K562 (cell line): ENCODE results near the gene MICU1. TPM values are rescaled to one million over a fixed set of nuclear protein-coding genes. Genes with fewer than 3 reads are reported as not detected.

Experiments
- ATAC-seq: fragments of 200-7000 bp; cut with Tn5 transposase; 3 replicates; pipeline ENCODE4 v1.9.1; 2020; ENCODE audit warnings: moderate library complexity
- BruUV-seq: library from RNA; stranded (reverse); fragments of 400-500 nt; replicated peaks from 2 replicates; lab custom pipeline; 2021; lab: Mats Ljungman, UMichigan
- CTCF ChIA-PET: fragments of 300-600 bp; formaldehyde crosslinking; extraction: SDS; loops from one replicate; lab custom pipeline; 2021; ENCODE audit warnings: low intra/inter-chr PET ratio; lab: Yijun Ruan, JAX
- POLR2A ChIA-PET: fragments of 300-600, 350-650 bp; sonication (Branson Sonifier 250); formaldehyde crosslinking; extraction: SDS; loops from one replicate; lab custom pipeline; 2021; ENCODE audit warnings: antibody characterized with exemption, inconsistent platforms; lab: Yijun Ruan, JAX
- DNase-seq, 4 experiments: peaks; one replicate each; pipeline versions ENCODE4 v3.0.0 to v3.0.0-alpha.2; 2011 to 2018; ENCODE audit warnings: low spot score in 3 of 4, mixed read lengths in 3 of 4; ENCODE audit errors: extremely low read depth in 1 of 4
- FAIRE-seq: peaks from 2 replicates; lab custom pipeline; 2011; peaks lifted over from hg19 to GRCh38; lab: Jason Lieb, UNC
- H2AFZ ChIP-seq: 2 replicates; pipeline ENCODE4 v1.6.0; 2011; ENCODE audit warnings: low read depth, low read length, control low read depth, inconsistent platforms
- H3K27ac ChIP-seq: fragments of 200-600 bp; 3 replicates; pipeline ENCODE4 v1.8.0; 2011; ENCODE audit warnings: low read depth, mild to moderate bottlenecking, control low read depth, inconsistent platforms, low read length, moderate library complexity, mixed read lengths; ENCODE audit errors: extremely low read depth
- H3K27me3 ChIP-seq, 2 experiments: fragments of 300-600 bp in 1 of 2; 2 replicates in 1 of 2; 3 replicates in 1 of 2; pipeline versions ENCODE4 v1.6.0 to v1.8.0; 2011; ENCODE audit warnings: inconsistent platforms in 2 of 2, low read length in 2 of 2, mild to moderate bottlenecking in 1 of 2, mixed read lengths in 1 of 2, moderate library complexity in 1 of 2; ENCODE audit not compliant: control insufficient read depth in 2 of 2, insufficient read depth in 2 of 2
- H3K36me3 ChIP-seq: fragments of 300-600 bp; 3 replicates; pipeline ENCODE4 v1.8.0; 2011; ENCODE audit warnings: mild to moderate bottlenecking, low read length, inconsistent platforms; ENCODE audit not compliant: control insufficient read depth, insufficient read depth
- H3K4me1 ChIP-seq, 2 experiments: fragments of 200-600 bp in 1 of 2; replicated peaks in 1 of 2; 2 replicates in 1 of 2; 3 replicates in 1 of 2; pipeline versions ENCODE4 v1.5.1 to v1.8.0; 2011; ENCODE audit warnings: inconsistent platforms in 2 of 2, low read length in 2 of 2, mild to moderate bottlenecking in 1 of 2, mixed read lengths in 1 of 2, moderate library complexity in 1 of 2; ENCODE audit not compliant: control insufficient read depth in 2 of 2, insufficient read depth in 2 of 2
- H3K4me2 ChIP-seq: 2 replicates; pipeline ENCODE4 v1.6.1; 2011; ENCODE audit warnings: low read length, control low read depth, inconsistent platforms, mixed read lengths; ENCODE audit not compliant: insufficient read depth
- H3K4me3 ChIP-seq: fragments of 200-600 bp; sonication (generic), shearing (Covaris generic); 2 replicates; pipeline ENCODE4 v1.5.1; 2016; ENCODE audit warnings: control low read depth, inconsistent platforms
- H3K79me2 ChIP-seq: fragments of 200-600 bp; 3 replicates; pipeline ENCODE4 v1.8.0; 2011; ENCODE audit warnings: low read length, inconsistent platforms; ENCODE audit not compliant: control insufficient read depth, insufficient read depth
- H3K9ac ChIP-seq, 2 experiments: 2 replicates each; pipeline versions ENCODE4 v1.6.0 to v1.6.1; 2011; ENCODE audit warnings: low read depth in 2 of 2, low read length in 2 of 2, control low read depth in 1 of 2, inconsistent platforms in 1 of 2, mild to moderate bottlenecking in 1 of 2, mixed read lengths in 1 of 2; ENCODE audit not compliant: insufficient read depth in 1 of 2
- H3K9me1 ChIP-seq: one replicate; pipeline ENCODE4 v1.6.0; 2011; ENCODE audit warnings: inconsistent platforms, mild to moderate bottlenecking, low read length, moderate library complexity; ENCODE audit not compliant: control insufficient read depth, insufficient read depth
- H3K9me3 ChIP-seq: replicated peaks from 2 replicates; pipeline ENCODE4 v1.5.1; 2011; ENCODE audit warnings: low read depth, low read length, inconsistent platforms; ENCODE audit not compliant: control insufficient read depth, insufficient read depth
- H4K20me1 ChIP-seq: replicated peaks from 2 replicates; pipeline ENCODE4 v1.6.1; 2011; ENCODE audit warnings: low read length, inconsistent platforms, mixed read lengths; ENCODE audit not compliant: control insufficient read depth, insufficient read depth
- CBFB ChIP-seq: sonication (generic); formaldehyde crosslinking; IDR thresholded peaks from 2 replicates; pipeline ENCODE4 v1.4.0; 2020; ENCODE audit warnings: mild to moderate bottlenecking, missing genetic modification reagents
- HMG20B ChIP-seq: fragments of 250-450 bp; sonication (Bioruptor Pico); IDR thresholded peaks from 2 replicates; pipeline ENCODE4 v1.5.0; 2021; ENCODE audit warnings: mild to moderate bottlenecking
- HNRNPH1 ChIP-seq: fragments of 200-400 bp; formaldehyde crosslinking; optimal IDR thresholded peaks from 2 replicates; pipeline ENCODE3; 2017; ENCODE audit warnings: low read depth, mild to moderate bottlenecking, low read length, moderate library complexity
- MAZ ChIP-seq, 2 experiments: fragments of 450-650 bp in 1 of 2; sonication (generic) in 1 of 2; formaldehyde crosslinking; IDR thresholded peaks in 1 of 2; conservative IDR thresholded peaks in 1 of 2; 2 replicates each; pipeline versions ENCODE4 v1.4.0 to v1.5.0; 2020; ENCODE audit warnings: mild to moderate bottlenecking in 1 of 2, missing genetic modification reagents in 1 of 2
- MLX ChIP-seq, 2 experiments: fragments of 450-650 bp in 1 of 2; sonication (generic) in 1 of 2; formaldehyde crosslinking; conservative IDR thresholded peaks; 2 replicates each; pipeline versions ENCODE4 v1.4.0 to v1.8.1; 2020 to 2022; ENCODE audit warnings: mild to moderate bottlenecking in 1 of 2, missing genetic modification reagents in 1 of 2
- TSC22D4 ChIP-seq: fragments of 450-650 bp; IDR thresholded peaks from 2 replicates; pipeline ENCODE4 v1.6.1; 2016; ENCODE audit warnings: missing genetic modification characterization, missing biosample characterization, control low read depth
- WGBS: fragments of 100-300 bp; shearing (Covaris generic); methylation state at CpG from one replicate; pipeline ENCODE4 v1.1.6; 2016; ENCODE audit warnings: low coverage, mixed read lengths; ENCODE audit not compliant: insufficient coverage; ENCODE audit errors: missing lambda C conversion rate; 5-methylcytosine and 5-hydroxymethylcytosine counted together
- in situ Hi-C: fragments of 300-500 bp; cut with MboI; formaldehyde crosslinking; loops from 4 replicates; pipeline ENCODE4 v1.15.0; 2018; ENCODE audit warnings: inconsistent platforms, mixed read lengths
- intact Hi-C: fragments of 100-400 bp; cut with micrococcal nuclease; formaldehyde crosslinking; loops from 2 replicates; pipeline ENCODE4 v1.14.2; 2022
- polyA plus RNA-seq, 8 experiments: library from polyadenylated mRNA; depleted of rRNA in 4 of 8; stranded (reverse) in 5 of 8; unstranded in 3 of 8; fragments of >200 nt; fragmentation: Nextera tagmentation in 2 of 8; fragmentation: Illumina TruSeq in 1 of 8; extraction: Ambion mirVana in 2 of 8; extraction: Trizol in 1 of 8; gene quantifications; 2 replicates each; pipeline versions ENCODE4 v1.2.1 to v1.2.3, GENCODE V29; 2011 to 2014; ENCODE audit warnings: inconsistent platforms in 1 of 8, missing spikeins in 1 of 8
- total RNA-seq, 7 experiments: library from RNA; depleted of rRNA in 6 of 7; stranded (reverse); fragments of >200 nt in 6 of 7; fragmentation: Illumina TruSeq in 2 of 7; extraction: Trizol in 2 of 7; gene quantifications; 2 replicates each; pipeline versions ENCODE4 v1.2.1 to v1.2.3, GENCODE V29; 2011 to 2021; ENCODE audit warnings: low replicate concordance in 1 of 7
- TF ChIP-seq, protein P1 (sequence below): sonication (generic); formaldehyde crosslinking; IDR thresholded peaks from 2 replicates; pipeline ENCODE4 v1.9.0; 2022; ENCODE audit warnings: mild to moderate bottlenecking, missing genetic modification reagents

MICU1 gene
- total and polyA plus RNA-seq, 9 of the 15 experiments (the other 6 are each of a cell fraction or from before 2014, with no cell fraction given): 29.3 to 76.8 (median 48.4) TPM

GRCh38 chr10:72379776-72380175 is 246.1 kb downstream of the MICU1 start:
- ATAC-seq: no peak
- no peak overlapping the region for H3K4me2 ChIP-seq
- H3K4me1 ChIP-seq: no peaks in the 10 kb centered on the region; a peak in 1 of 5 replicates
- peaks cover 6% of the 10 kb centered on the region; the same call in 2 of the 3 replicates for H3K36me3 ChIP-seq
- H4K20me1 ChIP-seq: no peaks in the 10 kb centered on the region
- no peaks in the 10 kb centered on the region for H3K27me3 ChIP-seq
- 25% methylated on average over 2 of the region's 2 CpGs for WGBS
- H3K27ac ChIP-seq: no peak overlapping the region
- ChIA-PET POLR2A (interaction anchor here (1.0 kb wide), 1 partner anchor 8 kb away, joined by 3 read pairs; no protein-coding TSS in a partner anchor), CTCF (no interaction called here)
- H3K9ac ChIP-seq: no peak overlapping the region
- H3K79me2 ChIP-seq: no peaks in the 10 kb centered on the region
- BruUV-seq: no TSS peak
- H3K9me1 ChIP-seq: no peaks in the 10 kb centered on the region
- intact Hi-C loops: loop anchor here (5.0 kb wide), 1 partner anchor 183 kb away; no protein-coding TSS in a partner anchor
- H3K4me3 ChIP-seq: no peak overlapping the region
- in situ Hi-C loops: no loop called here
- TF ChIP-seq CBFB (CRISPR knock-in tag): 0 out of 2 replicates have a peak, but pooled peaks have one; percentile 27
- TF ChIP-seq MLX (CRISPR knock-in tag; conservative IDR thresholded peaks at IDR 0.05): no peak
- TF ChIP-seq, all 486 proteins: peak for 1
- DNase-seq (no peak), FAIRE-seq (no peak)
- Histone ChIP-seq H3K9me3 (no peaks in the 10 kb centered on the region), H2AFZ (no peak overlapping the region)

DNA sequence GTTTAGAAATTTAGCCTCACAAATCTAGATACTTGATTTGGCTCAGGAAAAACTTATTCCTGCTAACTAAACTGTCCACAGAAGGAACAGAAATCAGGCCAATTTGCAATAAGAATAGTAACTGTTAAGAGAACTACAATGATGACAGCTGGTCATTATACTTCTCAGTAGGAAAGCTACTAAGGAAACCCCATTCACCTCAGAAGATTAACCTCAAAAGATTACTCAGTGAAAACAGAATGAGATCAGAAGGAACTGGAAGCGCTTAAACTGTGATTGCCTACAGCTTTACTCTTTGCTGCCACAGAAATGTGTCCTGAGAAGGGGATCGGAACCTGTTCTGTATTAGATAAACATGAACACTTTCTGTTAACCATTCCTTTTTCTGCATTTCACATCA is 246.8 kb downstream of the MICU1 start:
- H3K27ac ChIP-seq: no peak overlapping the region
- FAIRE-seq: no peak
- H3K9me1 ChIP-seq: no peaks in the 10 kb centered on the region
- no peak for DNase-seq
- ChIA-PET POLR2A (interaction anchor here (0.7 to 1.0 kb wide), 2 partner anchors 9 to 10 kb away, joined by 3 read pairs; no protein-coding TSS in a partner anchor), CTCF (no interaction called here)
- intact Hi-C loops: loop anchor here (5.0 kb wide), 1 partner anchor 183 kb away; no protein-coding TSS in a partner anchor
- peaks cover 6% of the 10 kb centered on the region; the same call in 2 of the 3 replicates for H3K36me3 ChIP-seq
- WGBS: 78% methylated on average over 2 of the region's 2 CpGs
- BruUV-seq: no TSS peak
- H3K4me3 ChIP-seq: no peak overlapping the region
- H4K20me1 ChIP-seq: no peaks in the 10 kb centered on the region
- no peak overlapping the region for H2AFZ ChIP-seq
- H3K27me3 ChIP-seq: no peaks in the 10 kb centered on the region
- in situ Hi-C loops: no loop called here
- no peaks in the 10 kb centered on the region for H3K79me2 ChIP-seq
- H3K9ac ChIP-seq: no peak overlapping the region
- H3K4me1 ChIP-seq: no peaks in the 10 kb centered on the region; a peak in 1 of 5 replicates
- no peak overlapping the region for H3K4me2 ChIP-seq
- no peak for ATAC-seq
- H3K9me3 ChIP-seq: no peaks in the 10 kb centered on the region
- no peak for TF ChIP-seq TSC22D4 (tag)
- no peak for TF ChIP-seq MAZ (CRISPR knock-in tag; conservative IDR thresholded peaks at IDR 0.05 in 1 of 2, IDR thresholded peaks at IDR 0.05 in 1 of 2)
- no peak for TF ChIP-seq HNRNPH1
- no peak for TF ChIP-seq HMG20B
- TF ChIP-seq, protein P1, sequence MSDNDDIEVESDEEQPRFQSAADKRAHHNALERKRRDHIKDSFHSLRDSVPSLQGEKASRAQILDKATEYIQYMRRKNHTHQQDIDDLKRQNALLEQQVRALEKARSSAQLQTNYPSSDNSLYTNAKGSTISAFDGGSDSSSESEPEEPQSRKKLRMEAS (CRISPR knock-in tag): no peak
